UCSD-AML1 (cell line): ENCODE results near the gene DMRT1.
"Not testable (repeated sequence)": the region's sequence is repeated elsewhere in the genome, so short reads cannot be mapped to it uniquely, and the experiment has no call there.

ENCODE experiments used
- DNase-seq: peaks from one replicate; lab custom pipeline; 2025; ENCODE audit not compliant: unreplicated experiment; lab: John Stamatoyannopoulos, UW

The DMRT1 gene

GRCh38 chr9:859251-859650, 17.8 kb downstream of the DMRT1 start:
- DNase-seq = no peak

GRCh38 chr9:860706-861105, 19.2 kb downstream of the DMRT1 start:
- no peak for DNase-seq

GRCh38 chr9:861525-861924, 20.0 kb downstream of the DMRT1 start:
- DNase-seq = not testable (repeated sequence)

DNA sequence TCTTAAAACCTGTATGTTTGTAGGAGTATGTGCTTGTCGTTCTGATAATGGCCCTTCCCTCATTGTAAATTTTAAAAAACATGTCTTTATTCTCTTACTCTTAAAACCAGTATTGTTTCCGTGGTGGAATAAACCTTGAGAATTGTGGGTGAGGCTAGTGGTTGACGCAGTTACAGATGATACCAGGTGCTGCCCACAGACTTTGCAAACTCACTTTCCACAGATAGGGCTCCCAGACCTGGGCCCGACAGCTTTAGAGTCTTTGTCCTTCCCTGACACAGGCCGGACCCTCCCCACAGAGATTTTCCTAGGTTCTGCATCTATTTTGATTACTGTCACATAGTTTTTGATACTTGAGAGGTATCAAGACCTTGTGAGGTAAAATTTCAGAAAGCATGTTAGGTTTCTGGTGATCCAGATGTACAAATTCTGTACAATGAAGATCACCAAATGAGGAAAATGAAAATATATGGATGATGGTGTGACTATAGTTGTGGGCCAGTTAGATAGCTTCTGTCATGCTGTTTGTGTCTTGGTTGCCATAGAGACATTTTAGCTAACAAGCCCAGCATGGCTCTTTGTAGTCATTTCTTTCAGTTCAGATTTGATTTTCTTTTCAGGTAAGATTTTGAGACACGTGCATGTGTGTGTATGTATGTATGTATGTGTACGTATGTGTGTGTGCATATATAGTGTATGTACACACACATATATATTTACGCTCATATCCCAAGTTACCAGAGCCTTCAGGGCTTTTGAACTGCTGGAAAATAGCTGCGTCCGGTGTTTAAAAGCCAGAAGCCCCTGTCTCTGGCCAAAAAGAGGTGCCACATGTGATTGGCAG, 33.8 kb downstream of the DMRT1 start:
- DNase-seq = no peak

DNA sequence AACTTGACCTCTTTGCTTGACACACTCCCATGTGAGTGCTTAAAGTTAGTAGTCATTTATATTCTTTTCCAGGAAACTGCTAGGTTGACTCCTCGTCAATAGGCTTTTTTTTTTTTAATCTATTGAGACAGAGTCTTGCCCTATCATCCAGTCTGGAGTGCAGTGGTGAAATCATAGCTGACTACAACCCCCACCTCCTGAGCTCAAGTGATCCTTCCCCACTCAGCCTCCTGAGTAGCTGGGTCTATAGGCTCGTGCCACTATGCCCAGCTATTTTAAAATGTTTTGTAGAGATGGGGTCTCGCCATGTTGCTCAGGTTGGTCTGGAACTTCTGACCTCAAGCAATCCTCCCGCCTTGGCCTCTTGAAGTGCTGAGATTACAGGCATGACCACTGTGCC, 34.9 kb downstream of the DMRT1 start:
- no peak for DNase-seq

- DNase-seq = no peak
These were observed 36.7 kb downstream of the DMRT1 start for GRCh38 chr9:878239-878638.

DNA sequence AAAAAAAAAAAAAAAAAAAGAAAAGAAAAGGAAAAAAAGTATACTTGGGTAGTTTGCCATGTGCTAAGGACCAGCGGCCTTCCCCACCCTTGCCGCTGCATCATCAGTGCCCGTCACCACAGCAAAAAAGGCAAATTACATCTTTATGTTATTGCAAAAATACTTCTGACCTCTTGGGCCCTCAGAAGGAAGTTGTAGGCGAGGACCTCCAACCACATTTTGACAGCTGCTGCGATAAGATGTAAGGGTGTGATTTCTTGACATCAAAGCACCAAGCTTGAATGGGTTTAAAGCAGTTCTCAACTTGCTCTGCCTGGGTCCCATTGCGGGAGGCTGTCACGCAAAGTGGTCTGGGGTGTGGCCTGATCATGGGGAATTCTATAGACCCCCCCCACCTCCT, 39.2 kb downstream of the DMRT1 start:
- no peak for DNase-seq

- no peak for DNase-seq
These were observed 41.0 kb downstream of the DMRT1 start for GRCh38 chr9:882416-882924.

DNA sequence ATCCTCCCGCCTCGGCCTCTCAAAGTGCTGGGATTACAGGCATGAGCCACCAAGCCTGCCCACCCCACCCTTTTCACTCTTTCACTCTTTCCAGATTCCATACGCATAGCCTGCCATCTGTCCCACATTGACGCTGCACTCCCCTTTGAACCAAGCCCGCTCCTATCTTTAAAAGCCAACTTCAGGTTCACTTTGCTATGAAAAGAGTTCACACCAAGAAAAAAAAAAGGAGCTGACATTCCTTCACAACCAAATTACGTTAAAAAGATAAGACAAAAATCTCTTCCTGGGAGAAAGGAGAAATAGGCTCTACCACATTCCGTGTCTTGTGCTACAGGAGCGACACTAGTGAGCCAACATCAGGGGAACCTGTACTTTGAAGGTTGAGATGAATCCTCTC, 41.5 kb downstream of the DMRT1 start:
- no peak for DNase-seq

DNA sequence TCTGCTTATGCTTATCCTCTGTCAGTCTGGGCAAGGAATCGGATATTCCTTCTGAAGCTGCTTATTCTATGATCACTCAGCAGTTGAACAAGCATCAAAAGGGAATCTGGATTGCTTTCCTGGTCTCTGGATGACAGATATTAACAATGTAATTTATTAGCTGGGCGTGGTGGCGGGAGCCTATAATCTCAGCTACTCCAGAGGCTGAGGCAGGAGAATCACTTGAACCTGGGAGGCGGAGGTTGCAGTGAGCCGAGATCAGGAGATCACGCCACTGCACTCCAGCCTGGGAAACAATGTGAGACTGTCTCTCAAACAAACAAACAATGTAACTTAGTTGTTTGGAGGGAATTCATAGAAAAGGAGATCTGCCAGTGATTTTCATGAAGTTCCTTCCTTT, 45.4 kb downstream of the DMRT1 start:
- no peak for DNase-seq

GRCh38 chr9:892123-892522, 50.6 kb downstream of the DMRT1 start:
- DNase-seq = no peak

GRCh38 chr9:893115-893514, 51.6 kb downstream of the DMRT1 start:
- no peak for DNase-seq

- peak; percentile 35 for DNase-seq
These were observed 52.4 kb downstream of the DMRT1 start for GRCh38 chr9:893843-894420.

DNA sequence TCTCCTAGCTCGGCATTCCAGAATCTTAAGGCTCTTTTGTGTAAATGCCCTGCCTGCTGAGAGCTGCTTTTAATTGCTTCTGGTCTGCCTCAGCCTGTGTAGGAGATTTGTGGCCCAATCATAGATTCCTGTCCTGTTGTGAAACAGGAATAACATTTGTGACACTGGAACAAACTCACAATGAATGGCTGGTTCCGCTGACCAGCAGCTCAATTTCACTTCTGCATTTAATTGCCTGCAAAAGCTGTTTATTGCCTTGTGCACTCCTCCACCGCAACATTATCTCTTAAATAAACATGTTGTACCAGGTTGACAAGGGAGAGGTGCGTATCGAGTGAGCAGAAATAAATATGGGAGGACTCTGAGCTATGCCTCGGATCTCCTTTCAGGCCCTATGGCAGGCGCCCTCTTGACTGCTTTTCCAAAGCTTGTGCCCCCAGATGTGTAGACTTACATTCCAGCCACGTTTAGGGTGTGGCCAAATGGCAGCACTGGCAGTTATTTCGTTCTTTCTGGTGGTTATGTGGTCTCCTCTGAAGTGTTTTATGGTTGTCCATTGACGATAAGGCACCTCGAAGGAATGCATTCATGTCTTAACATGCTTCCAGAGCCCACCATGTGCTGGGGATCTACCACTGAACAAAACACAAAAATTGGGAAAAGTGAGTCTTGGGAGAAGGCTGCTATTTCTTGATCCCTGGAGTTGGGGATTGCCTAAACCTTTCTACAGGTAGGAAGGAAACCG, 58.1 kb downstream of the DMRT1 start:
- DNase-seq = no peak

DNA sequence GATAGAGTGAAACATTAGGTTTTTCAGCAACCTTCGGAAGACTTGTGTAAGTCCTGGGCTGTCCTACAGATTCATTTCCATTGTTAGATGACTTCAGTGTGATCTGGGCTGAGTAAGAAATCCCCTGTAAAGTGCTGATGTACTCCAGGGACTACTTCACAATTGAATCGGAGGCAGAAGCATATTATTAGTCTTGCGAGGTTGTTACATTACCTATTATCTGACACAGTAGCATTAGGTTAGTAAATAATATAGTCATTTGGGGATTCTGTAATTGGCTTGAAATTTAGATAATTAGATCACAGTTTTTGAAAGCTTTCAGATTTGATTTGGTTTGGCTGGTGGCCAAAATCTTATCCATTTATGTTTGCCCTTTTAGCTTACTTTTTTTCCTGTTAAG, 62.4 kb downstream of the DMRT1 start:
- DNase-seq = no peak

DNA sequence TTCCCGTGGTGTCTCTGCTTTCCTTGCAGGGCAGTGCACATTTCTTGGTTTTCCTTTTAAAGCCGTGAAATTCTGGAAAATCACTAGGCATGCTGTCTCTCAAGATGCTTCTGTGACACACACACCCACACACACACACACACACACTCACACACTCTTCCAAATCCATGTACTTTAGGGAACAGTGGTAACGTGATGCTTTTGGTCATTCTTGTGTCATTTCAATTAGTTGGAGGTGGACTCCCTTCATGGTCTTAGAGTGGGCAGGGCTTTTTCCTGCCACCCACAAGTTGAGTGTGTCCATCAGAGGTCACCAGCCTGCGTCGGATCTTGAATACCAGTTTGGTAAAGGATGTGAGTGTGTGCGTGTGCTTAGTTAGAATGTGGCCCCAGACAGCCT, 64.4 kb downstream of the DMRT1 start:
- no peak for DNase-seq

DNA sequence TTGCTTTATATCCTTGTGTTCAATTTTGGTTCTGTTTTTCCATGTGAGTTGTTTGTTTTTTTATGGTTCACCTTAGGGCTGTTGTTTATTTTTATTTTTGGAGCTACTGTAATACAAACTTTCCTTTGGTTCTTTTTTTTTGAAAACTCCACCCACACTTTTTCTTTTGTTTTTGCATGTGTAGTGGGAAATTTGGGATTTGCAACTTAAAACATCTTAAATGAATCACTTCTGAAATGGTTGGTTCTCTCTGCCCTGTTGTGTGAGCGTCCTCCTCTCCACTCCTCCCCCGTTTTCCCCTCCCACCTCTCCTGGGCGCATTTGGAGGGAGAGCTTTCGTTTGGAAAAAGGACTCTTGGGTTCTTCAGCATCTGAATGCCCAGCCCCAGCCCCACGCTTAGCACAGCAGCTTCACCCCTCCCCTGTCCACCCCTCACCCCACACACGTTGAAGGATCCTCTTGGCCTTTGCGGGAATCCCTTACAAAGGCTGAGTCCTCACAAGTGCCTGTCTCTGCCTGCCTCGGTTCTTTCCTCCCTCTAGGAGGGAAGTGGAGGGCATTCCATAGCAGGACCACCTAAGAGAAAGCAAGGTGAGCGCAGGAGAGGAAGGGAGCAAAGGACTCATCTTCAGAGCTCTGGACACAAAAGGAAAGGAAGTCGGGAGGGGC, 67.2 kb downstream of the DMRT1 start:
- DNase-seq = no peak

DNA sequence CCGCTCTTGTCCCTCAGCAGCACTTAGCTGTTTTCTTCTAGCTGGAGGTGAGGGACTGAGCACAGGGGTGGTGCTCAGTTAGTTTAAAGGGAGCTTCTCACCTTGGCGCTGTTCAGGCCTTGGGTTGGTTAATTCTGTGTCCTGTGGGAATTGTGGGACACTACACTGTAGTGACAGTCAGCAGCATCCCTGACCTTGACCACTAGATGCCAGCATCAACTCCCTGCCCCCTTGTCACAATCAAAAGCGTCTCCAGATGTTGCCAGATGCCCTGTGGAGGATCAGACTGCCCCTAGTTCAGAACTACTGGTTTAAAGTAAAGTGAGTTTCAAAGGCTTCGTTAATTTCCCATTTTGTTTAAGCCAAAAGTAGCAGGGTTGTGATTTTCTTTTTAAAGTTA, 69.5 kb downstream of the DMRT1 start:
- no peak for DNase-seq

GRCh38 chr9:912776-913175, 71.3 kb downstream of the DMRT1 start:
- DNase-seq = no peak

GRCh38 chr9:913526-913925, 72.0 kb downstream of the DMRT1 start:
- DNase-seq = not testable (repeated sequence)

DNA sequence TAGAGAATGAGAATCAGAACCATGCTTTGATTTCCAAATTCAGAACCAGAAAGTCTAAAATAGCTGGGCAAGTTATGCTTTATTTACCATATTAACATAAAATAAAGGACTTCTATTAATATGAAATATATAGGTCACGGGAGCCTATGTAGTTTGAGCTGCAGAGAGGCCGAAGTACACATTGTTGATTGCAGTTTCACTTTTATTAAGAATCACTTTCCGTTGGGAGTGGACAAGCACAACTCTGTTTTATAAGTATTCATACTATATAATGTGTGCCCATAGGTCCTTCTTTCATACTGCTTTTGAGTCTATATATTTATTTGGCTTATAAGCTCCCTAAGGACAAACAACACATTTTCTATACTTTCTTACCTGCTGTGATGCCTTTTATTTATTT, 76.2 kb downstream of the DMRT1 start:
- DNase-seq = no peak
